Measurements from ENCODE around the gene COX11.

- TF ChIP-seq POLR2A (IDR thresholded peaks at IDR 0.05) = no peak
- no peak for TF ChIP-seq CTCF (IDR thresholded peaks at IDR 0.05)
Observed at GRCh38 chr17:54980375-54980774, 11.9 kb upstream of the COX11 start.

Data from breast epithelium (tissue), 3 donors.